ENCODE results near the gene ZNF445.
"Not testable (repeated sequence)": the region's sequence is repeated elsewhere in the genome, so short reads cannot be mapped to it uniquely, and the experiment has no call there.

ZNF445 gene

DNA sequence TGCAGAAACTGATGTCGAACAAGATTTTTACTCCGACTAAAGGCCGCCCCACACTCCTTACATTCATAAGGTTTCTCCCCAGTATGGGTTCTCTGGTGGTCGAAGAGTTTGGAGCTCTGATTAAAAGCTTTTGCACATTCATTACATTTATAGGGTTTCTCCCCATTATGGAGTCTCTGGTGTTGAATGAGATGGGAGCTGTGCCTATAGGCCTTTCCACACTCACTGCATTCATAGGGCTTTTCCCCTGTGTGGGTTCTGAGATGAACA, 22.4 kb upstream of the ZNF445 start:
- H3K27ac Mint-ChIP-seq, CTCF ChIA-PET, H3K4me1 Mint-ChIP-seq, H3K27me3 Mint-ChIP-seq, H3K4me3 Mint-ChIP-seq, DNase-seq: not testable (repeated sequence)
- peaks cover 74% of the 10 kb centered on the region for H3K36me3 Mint-ChIP-seq
- H3K9me3 Mint-ChIP-seq = peaks cover 61% of the 10 kb centered on the region

DNA sequence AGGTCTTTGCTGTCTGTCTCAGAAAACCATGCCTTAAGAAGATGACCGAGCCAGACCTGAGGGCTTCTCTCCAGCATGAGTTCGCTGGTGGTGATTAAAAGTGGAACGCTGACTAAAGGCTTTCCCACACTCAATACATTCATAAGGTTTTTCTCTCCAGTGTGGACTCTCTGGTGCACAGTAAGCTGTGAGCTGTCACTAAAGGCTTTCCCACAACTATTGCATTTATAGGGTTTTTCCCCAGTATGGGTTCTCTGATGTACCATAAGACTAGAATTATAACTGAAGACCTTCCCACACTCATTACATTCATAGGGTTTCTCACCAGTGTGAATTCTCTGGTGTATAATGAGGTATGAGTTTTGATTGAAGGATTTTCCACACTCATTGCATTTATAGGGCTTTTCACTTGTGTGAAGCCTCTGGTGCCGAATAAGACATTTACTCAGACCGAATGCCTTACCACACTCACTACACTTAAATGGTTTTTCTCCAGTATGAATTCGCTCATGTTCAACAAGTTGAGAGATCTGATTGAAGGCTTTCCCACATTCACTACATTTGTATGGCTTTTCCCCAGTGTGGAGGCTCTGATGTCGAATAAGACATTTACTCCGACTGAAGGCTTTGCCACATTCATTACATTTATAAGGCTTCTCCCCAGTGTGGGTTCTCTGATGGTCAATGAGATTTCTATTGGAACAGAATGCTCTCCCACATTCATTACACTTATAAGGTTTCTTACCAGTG, 21.9 kb upstream of the ZNF445 start:
- Mint-ChIP-seq H3K27me3 (no peaks in the 10 kb centered on the region), H3K4me3 (no peak overlapping the region), H3K36me3 (peaks cover 76% of the 10 kb centered on the region), H3K4me1 (no peaks in the 10 kb centered on the region), H3K9me3 (peaks cover 64% of the 10 kb centered on the region), H3K27ac (no peak overlapping the region)
- no peak for DNase-seq
- CTCF ChIA-PET = no interaction called here

DNA sequence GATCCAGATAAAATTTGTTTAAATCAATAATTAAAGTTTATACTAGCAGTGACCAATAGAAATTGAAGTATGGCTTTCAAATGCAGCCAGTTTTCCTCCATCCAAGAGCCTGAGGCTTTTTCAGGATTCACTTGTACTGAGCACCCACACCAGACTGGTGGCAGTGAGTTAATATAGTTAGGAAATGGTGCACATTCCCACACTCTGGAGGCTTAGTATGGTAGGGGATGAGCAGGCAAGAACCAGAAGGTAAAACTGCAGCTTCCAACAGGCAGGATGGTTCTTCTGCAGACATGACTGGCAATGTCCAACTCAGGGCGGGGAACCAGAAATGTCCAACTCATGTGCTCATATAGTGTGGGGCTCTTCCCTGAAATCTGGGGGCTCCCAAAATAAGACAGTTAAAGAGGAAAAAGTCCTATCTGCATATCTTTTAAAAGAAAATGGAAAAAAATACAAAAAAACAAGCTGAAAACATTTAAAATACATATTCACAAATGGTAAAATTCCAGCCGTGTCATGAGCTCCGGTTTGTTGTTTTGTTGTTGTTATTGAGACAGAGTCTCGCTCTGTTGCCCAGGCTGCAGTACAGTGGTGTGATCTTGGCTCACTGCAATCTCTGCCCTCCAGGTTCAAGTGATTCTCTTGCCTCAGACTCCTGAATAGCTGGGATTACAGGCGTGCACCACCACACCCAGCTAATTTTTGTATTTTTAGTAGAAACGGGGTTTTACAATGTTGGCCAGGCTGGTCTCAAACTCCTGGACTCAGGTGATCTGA, 18.4 kb upstream of the ZNF445 start:
- Mint-ChIP-seq H3K27ac (no peak overlapping the region), H3K4me3 (no peak overlapping the region), H3K36me3 (peaks cover 69% of the 10 kb centered on the region), H3K4me1 (no peaks in the 10 kb centered on the region), H3K9me3 (peaks cover 71% of the 10 kb centered on the region), H3K27me3 (no peaks in the 10 kb centered on the region)
- DNase-seq = no peak
- CTCF ChIA-PET = no interaction called here

DNA sequence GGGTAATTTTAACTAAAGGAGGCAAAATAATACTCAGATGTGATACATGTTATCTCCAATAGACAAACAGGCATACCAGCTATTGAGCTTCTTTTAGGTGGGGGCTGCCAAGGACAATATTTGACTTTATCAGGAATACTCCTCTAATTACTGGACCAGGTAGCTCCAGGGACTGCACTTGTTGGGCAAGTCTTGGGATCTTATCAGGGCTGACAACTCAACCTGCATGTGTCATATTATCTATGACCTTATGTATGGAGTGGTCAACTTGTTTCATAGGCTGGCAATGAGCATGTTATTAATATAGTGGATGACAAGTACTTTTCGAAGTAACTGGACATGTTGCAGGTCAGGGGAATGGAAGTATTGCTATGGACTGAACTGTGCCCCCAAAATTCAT, 15.0 kb upstream of the ZNF445 start:
- Mint-ChIP-seq H3K4me1 (no peaks in the 10 kb centered on the region), H3K9me3 (peaks cover 63% of the 10 kb centered on the region), H3K36me3 (peaks cover 43% of the 10 kb centered on the region), H3K27me3 (no peaks in the 10 kb centered on the region), H3K27ac (no peak overlapping the region), H3K4me3 (no peak overlapping the region)
- no peak for DNase-seq
- CTCF ChIA-PET = no interaction called here

DNA sequence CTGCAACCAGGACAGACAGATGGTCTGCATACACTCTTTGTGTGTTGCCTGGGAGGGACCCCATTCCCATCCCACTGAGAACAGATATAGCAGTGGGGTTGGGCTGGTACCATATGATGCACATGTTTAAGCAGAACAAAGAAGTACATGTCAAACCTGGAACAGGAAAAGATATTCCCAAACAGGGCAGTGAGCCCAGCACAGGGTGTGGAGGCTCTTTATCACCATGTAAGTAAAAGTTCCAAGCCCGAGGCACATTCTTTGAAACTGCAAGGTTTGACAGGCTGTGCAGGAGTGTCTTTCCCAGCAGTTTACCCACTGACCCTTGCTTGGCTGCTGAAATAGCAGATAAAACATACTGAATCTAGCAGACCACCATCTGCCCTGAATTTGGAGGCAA, 5.3 kb upstream of the ZNF445 start:
- Mint-ChIP-seq H3K36me3 (peaks cover 2% of the 10 kb centered on the region), H3K27me3 (no peaks in the 10 kb centered on the region), H3K4me3 (no peak overlapping the region), H3K4me1 (peaks cover 7% of the 10 kb centered on the region), H3K9me3 (peaks cover 18% of the 10 kb centered on the region), H3K27ac (no peak overlapping the region)
- CTCF ChIA-PET = no interaction called here
- DNase-seq = no peak

GRCh38 chr3:44478606-44479094, 1.2 kb upstream of the ZNF445 start:
- no peaks in the 10 kb centered on the region for H3K27me3 Mint-ChIP-seq
- H3K4me3 Mint-ChIP-seq = peak overlapping the region; percentile 92
- H3K9me3 Mint-ChIP-seq = no peaks in the 10 kb centered on the region

GRCh38 chr3:44478055-44478468, 592 bp upstream of the ZNF445 start:
- no peaks in the 10 kb centered on the region for H3K9me3 Mint-ChIP-seq
- H3K4me3 Mint-ChIP-seq = peak overlapping the region; percentile 92
- CTCF ChIA-PET = no interaction called here
- H3K27me3 Mint-ChIP-seq = no peaks in the 10 kb centered on the region
- DNase-seq = no peak
- H3K36me3 Mint-ChIP-seq = peaks cover 9% of the 10 kb centered on the region
- H3K4me1 Mint-ChIP-seq = peaks cover 36% of the 10 kb centered on the region
- peak overlapping the region; percentile 88 for H3K27ac Mint-ChIP-seq

More at GRCh38 chr3:44478606-44479094, 1.2 kb upstream of the ZNF445 start:
- Mint-ChIP-seq H3K27ac (no peak overlapping the region), H3K4me1 (peaks cover 34% of the 10 kb centered on the region), H3K36me3 (peaks cover 6% of the 10 kb centered on the region)
- DNase-seq = no peak
- CTCF ChIA-PET = no interaction called here

DNA sequence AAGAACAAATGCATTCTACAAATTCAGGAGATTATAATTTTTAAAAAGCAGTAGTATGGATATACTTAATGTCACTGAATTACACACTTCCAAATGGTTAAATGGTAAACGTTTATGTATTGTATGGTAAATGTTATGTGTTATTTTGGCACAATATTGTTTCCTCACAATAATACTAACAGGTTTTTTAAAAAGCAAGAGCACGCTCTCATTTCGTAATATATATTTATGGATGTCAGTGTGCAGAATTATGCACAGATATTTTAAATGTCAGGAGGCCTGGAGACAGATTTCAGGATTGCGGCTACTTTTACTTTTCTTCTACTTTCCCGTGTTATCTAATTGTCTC, 533 bp downstream of the ZNF445 start:
- peaks cover 9% of the 10 kb centered on the region for H3K36me3 Mint-ChIP-seq
- no peak for DNase-seq
- H3K27me3 Mint-ChIP-seq = no peaks in the 10 kb centered on the region
- H3K4me1 Mint-ChIP-seq = peaks cover 36% of the 10 kb centered on the region
- no peaks in the 10 kb centered on the region for H3K9me3 Mint-ChIP-seq
- H3K4me3 Mint-ChIP-seq = peak overlapping the region; percentile 92
- CTCF ChIA-PET = no interaction called here
- peak overlapping the region; percentile 90 for H3K27ac Mint-ChIP-seq

GRCh38 chr3:44476181-44476611, 1.3 kb downstream of the ZNF445 start:
- peak overlapping the region; percentile 90 for H3K27ac Mint-ChIP-seq

GRCh38 chr3:44474886-44475285, 2.6 kb downstream of the ZNF445 start:
- H3K36me3 Mint-ChIP-seq = peaks cover 25% of the 10 kb centered on the region
- CTCF ChIA-PET, H3K4me3 Mint-ChIP-seq: not testable (repeated sequence)

More at GRCh38 chr3:44476181-44476611, 1.3 kb downstream of the ZNF445 start:
- H3K4me1 Mint-ChIP-seq = peaks cover 41% of the 10 kb centered on the region
- CTCF ChIA-PET = no interaction called here
- no peaks in the 10 kb centered on the region for H3K27me3 Mint-ChIP-seq
- peak; percentile 28 for DNase-seq
- H3K9me3 Mint-ChIP-seq = no peaks in the 10 kb centered on the region
- peak overlapping the region; percentile 92 for H3K4me3 Mint-ChIP-seq
- peaks cover 16% of the 10 kb centered on the region for H3K36me3 Mint-ChIP-seq

GRCh38 chr3:44470430-44470829, 7.0 kb downstream of the ZNF445 start:
- Mint-ChIP-seq H3K36me3 (peaks cover 39% of the 10 kb centered on the region), H3K9me3 (no peaks in the 10 kb centered on the region), H3K4me3 (no peak overlapping the region), H3K4me1 (peaks cover 23% of the 10 kb centered on the region), H3K27ac (no peak overlapping the region), H3K27me3 (no peaks in the 10 kb centered on the region)
- CTCF ChIA-PET = no interaction called here
- no peak for DNase-seq

More at GRCh38 chr3:44474886-44475285, 2.6 kb downstream of the ZNF445 start:
- not testable (repeated sequence) for H3K27me3 Mint-ChIP-seq, H3K9me3 Mint-ChIP-seq, DNase-seq, H3K27ac Mint-ChIP-seq
- H3K4me1 Mint-ChIP-seq = peaks cover 41% of the 10 kb centered on the region

- Mint-ChIP-seq H3K36me3 (peaks cover 44% of the 10 kb centered on the region), H3K9me3 (no peaks in the 10 kb centered on the region), H3K27ac (no peak overlapping the region), H3K4me1 (peaks cover 22% of the 10 kb centered on the region), H3K27me3 (no peaks in the 10 kb centered on the region), H3K4me3 (no peak overlapping the region)
- DNase-seq = no peak
- CTCF ChIA-PET = no interaction called here
Observed at GRCh38 chr3:44469914-44470313, 7.6 kb downstream of the ZNF445 start.

- Mint-ChIP-seq H3K9me3 (no peaks in the 10 kb centered on the region), H3K4me1 (peaks cover 11% of the 10 kb centered on the region), H3K4me3 (no peak overlapping the region), H3K27ac (no peak overlapping the region), H3K36me3 (peaks cover 45% of the 10 kb centered on the region), H3K27me3 (no peaks in the 10 kb centered on the region)
- no peak for DNase-seq
- CTCF ChIA-PET = interaction anchor here (0.6 kb wide), 1 partner anchor 30 kb away, joined by 3 read pairs; no protein-coding TSS in a partner anchor
Observed at GRCh38 chr3:44468572-44469520, 8.6 kb downstream of the ZNF445 start.

DNA sequence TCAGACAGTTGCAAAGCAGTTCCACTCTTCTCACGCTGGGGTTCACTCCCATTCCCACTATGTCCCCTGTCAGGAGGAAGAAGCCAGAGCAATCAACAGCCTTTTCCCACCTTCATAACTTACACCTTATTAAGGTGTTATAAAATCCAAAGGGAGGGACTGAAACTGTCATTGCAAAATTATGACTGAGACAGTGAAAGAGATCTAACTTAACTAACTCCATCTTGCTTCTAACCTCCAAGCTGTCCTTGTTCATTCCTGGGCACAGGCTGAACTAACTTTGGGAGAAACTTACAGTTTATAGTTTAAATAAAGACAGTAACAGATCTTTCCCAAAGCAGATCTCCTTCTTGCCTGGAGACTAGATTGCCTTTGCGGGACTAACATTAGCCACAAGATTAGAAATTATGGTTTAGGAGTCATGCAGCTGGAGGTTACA, 9.4 kb downstream of the ZNF445 start:
- DNase-seq = not testable (repeated sequence)

More for the DNA sequence above, 9.4 kb downstream of the ZNF445 start:
- H3K27me3 Mint-ChIP-seq, H3K27ac Mint-ChIP-seq, H3K4me1 Mint-ChIP-seq, H3K4me3 Mint-ChIP-seq, H3K9me3 Mint-ChIP-seq: not testable (repeated sequence)
- CTCF ChIA-PET = interaction anchor here (0.6 kb wide), 1 partner anchor 29 kb away, joined by 3 read pairs; no protein-coding TSS in a partner anchor
- peaks cover 47% of the 10 kb centered on the region for H3K36me3 Mint-ChIP-seq

Measured in activated naive CD4-positive, alpha-beta T cell treated with anti-CD3 and anti-CD28 coated beads, Interleukin-2, amount 10 ng/mL, durations not matched to agents 7 days and 5 days (primary cell).